Kidney (tissue), 14 donors: Measurements from ENCODE around the gene LIAS. TPM values are rescaled to one million over a fixed set of nuclear protein-coding genes. Genes with fewer than 3 reads are reported as not detected.

ENCODE experiments used
- DNase-seq, 5 donors: peaks; one replicate each; pipeline ENCODE4 v3.0.0-alpha.2; 2013 to 2020
- FAIRE-seq: peaks from 2 replicates; lab custom pipeline; 2012; peaks lifted over from hg19 to GRCh38; lab: Jason Lieb, UNC
- H3K27ac ChIP-seq, 2 donors: one replicate each; pipeline ENCODE4 v1.7.0; 2013; ENCODE audit warnings: low read depth in 2 of 2, low read length in 2 of 2, inconsistent platforms in 1 of 2
- H3K27me3 ChIP-seq: one replicate; pipeline ENCODE4 v1.7.1; 2013; ENCODE audit warnings: low read length, inconsistent platforms; ENCODE audit not compliant: control insufficient read depth, insufficient read depth
- H3K36me3 ChIP-seq, 3 donors: one replicate each; pipeline versions ENCODE4 v1.7.0 to v1.7.1; 2013; ENCODE audit warnings: low read length in 3 of 3, control low read depth in 1 of 3, inconsistent platforms in 1 of 3; ENCODE audit not compliant: insufficient read depth in 3 of 3, control insufficient read depth in 2 of 3
- H3K4me1 ChIP-seq, 3 donors: one replicate each; pipeline versions ENCODE4 v1.7.0 to v1.7.1; 2013; ENCODE audit warnings: low read length in 3 of 3, inconsistent platforms in 1 of 3, low read depth in 1 of 3; ENCODE audit not compliant: control insufficient read depth in 2 of 3, insufficient read depth in 2 of 3
- H3K4me3 ChIP-seq, 3 donors: one replicate each; pipeline versions ENCODE4 v1.7.0 to v1.8.1; 2013; ENCODE audit warnings: low read length in 3 of 3, control low read depth in 1 of 3, inconsistent platforms in 1 of 3
- H3K9ac ChIP-seq, 3 donors: one replicate each; pipeline versions ENCODE4 v1.7.0 to v1.7.1; 2013; ENCODE audit warnings: low read length in 3 of 3, control low read depth in 1 of 3, inconsistent platforms in 1 of 3
- H3K9me3 ChIP-seq, 3 donors: one replicate each; pipeline versions ENCODE4 v1.7.0 to v1.7.1; 2013; ENCODE audit warnings: low read length in 3 of 3, control low read depth in 1 of 3, inconsistent platforms in 1 of 3; ENCODE audit not compliant: control insufficient read depth in 2 of 3, insufficient read depth in 1 of 3
- CTCF ChIP-seq: IDR thresholded peaks from 3 replicates; pipeline ENCODE4 v1.5.1; 2012; ENCODE audit warnings: mild to moderate bottlenecking, moderate library complexity, borderline replicate concordance; ENCODE audit not compliant: insufficient read depth; ENCODE audit errors: extremely low read depth
- intact Hi-C: fragments of 100-400 bp; cut with DNase I; formaldehyde crosslinking; loops from one replicate; pipeline ENCODE4 v1.11.1; 2022
- polyA plus RNA-seq: library from polyadenylated mRNA; stranded (reverse); fragments of 350-450 nt; fragmentation: Illumina TruSeq; extraction: RNeasy Lipid Tissue Mini Kit (QIAGEN cat#74804); gene quantifications from one replicate; pipeline ENCODE4 v1.2.3, GENCODE V29; 2014; ENCODE audit warnings: low read depth, low replicate concordance; ENCODE audit not compliant: insufficient read depth
- total RNA-seq: library from RNA; stranded (reverse); fragmentation: NEBNext Ultra II Directional; extraction: Animal tissue kit (Norgen Biotek cat#: 25700); gene quantifications from one replicate; pipeline ENCODE4 v1.2.1, GENCODE V29; 2021
- donor health status: control.
- donor health status: control.
- donor health status: control.
- donor health status: control.
- donor health status: control.
- donor health status: DM: yes; HTN: yes; CAD: no.
- donor health status: Normal renal cell carcinoma (clear cell type).

The LIAS gene
- total and polyA plus RNA-seq, 2 donors from 2014 or later = 14.9 to 30.5 TPM

GRCh38 chr4:39494354-39494753 is 35.5 kb downstream of the LIAS start:
- no peak overlapping the region for H3K4me3 ChIP-seq
- no peaks in the 10 kb centered on the region for H3K4me1 ChIP-seq
- intact Hi-C loops = no loop called here
- FAIRE-seq (no peak), DNase-seq (no peak)
- peaks cover 0 to 3% (median 2%) of the 10 kb centered on the region in 3 donors for H3K36me3 ChIP-seq
- no peak overlapping the region for H3K9ac ChIP-seq
- H3K27me3 ChIP-seq = no peaks in the 10 kb centered on the region
- no peaks in the 10 kb centered on the region for H3K9me3 ChIP-seq
- no peak overlapping the region for H3K27ac ChIP-seq
- no peak for TF ChIP-seq CTCF

- Histone ChIP-seq H3K9me3 (no peaks in the 10 kb centered on the region), H3K27me3 (no peaks in the 10 kb centered on the region), H3K4me1 (no peaks in the 10 kb centered on the region), H3K36me3 (peaks cover 0 to 3% (median 2%) of the 10 kb centered on the region in 3 donors), H3K4me3 (no peak overlapping the region), H3K9ac (no peak overlapping the region), H3K27ac (no peak overlapping the region)
- no peak for TF ChIP-seq CTCF
- no peak for FAIRE-seq
- no peak for DNase-seq
- intact Hi-C loops = no loop called here
Observed at GRCh38 chr4:39495446-39496213, 36.8 kb downstream of the LIAS start.

DNA sequence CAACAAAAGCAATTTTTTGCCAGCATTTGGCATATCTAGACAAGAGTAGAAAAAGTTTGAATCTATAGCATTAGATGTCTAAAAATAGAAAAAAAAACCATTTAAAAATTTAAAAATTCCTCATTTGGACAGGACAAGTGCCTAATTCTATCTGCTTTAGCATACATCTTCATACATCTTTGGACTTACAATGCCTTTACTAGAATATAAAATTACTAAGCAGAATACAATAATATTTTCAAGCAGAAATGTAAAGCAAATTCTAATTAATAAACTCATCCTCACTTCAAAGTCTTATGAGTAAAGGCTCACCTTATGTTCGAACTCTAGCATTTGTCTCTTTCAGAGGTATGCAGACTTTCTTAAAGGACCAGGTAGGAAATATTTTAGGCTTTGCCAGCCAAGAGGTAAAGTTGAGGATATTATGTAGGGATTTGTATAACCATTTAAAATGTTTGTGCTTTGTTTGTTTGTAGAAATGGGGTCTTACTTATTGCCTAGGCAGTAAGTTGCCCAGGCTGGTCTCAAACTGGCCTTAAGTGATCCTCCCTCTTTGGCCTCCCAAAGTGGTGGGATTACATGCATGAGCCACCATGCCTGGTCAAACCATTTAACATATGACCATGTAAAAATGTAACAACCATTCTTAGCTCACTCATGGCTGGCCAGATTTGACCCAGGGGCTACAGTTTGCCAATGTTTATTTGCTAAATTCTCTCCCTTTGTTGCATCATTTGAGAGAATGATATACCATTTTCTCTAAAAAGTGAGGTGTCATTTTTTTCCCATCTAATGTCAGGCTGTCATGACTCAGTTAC is 39.3 kb downstream of the LIAS start:
- Histone ChIP-seq H3K4me3 (no peak overlapping the region), H3K27me3 (no peaks in the 10 kb centered on the region), H3K4me1 (no peaks in the 10 kb centered on the region), H3K36me3 (peaks cover 2 to 12% (median 7%) of the 10 kb centered on the region in 3 donors), H3K9me3 (no peaks in the 10 kb centered on the region), H3K9ac (no peak overlapping the region), H3K27ac (no peak overlapping the region)
- intact Hi-C loops = no loop called here
- no peak for TF ChIP-seq CTCF
- DNase-seq = no peak
- FAIRE-seq = no peak
